Central memory CD8-positive, alpha-beta T cell (primary cell): Measurements from ENCODE around the gene CHST13.

ENCODE experiments used
- ATAC-seq: fragments of 150-1000 bp; cut with Tn5 transposase; replicated peaks from 2 replicates; pipeline ENCODE4 v1.10.0; 2022; ENCODE audit warnings: mild to moderate bottlenecking, moderate FRiP score, moderate number of reproducible peaks; ENCODE audit not compliant: poor library complexity, severe bottlenecking; ENCODE audit errors: extremely low read depth
- DNase-seq, 2 donors: peaks; one replicate each; pipeline ENCODE4 v3.0.0; 2021; ENCODE audit warnings: low spot score in 2 of 2
- H3K27ac Mint-ChIP-seq: one replicate; pipeline ENCODE4 v1.8.0; 2022; ENCODE audit warnings: low read depth, mild to moderate bottlenecking, moderate library complexity, mixed read lengths
- H3K27me3 Mint-ChIP-seq: one replicate; pipeline ENCODE4 v1.8.0; 2022; ENCODE audit warnings: mixed read lengths
- H3K36me3 Mint-ChIP-seq: one replicate; pipeline ENCODE4 v1.8.0; 2022; ENCODE audit warnings: mild to moderate bottlenecking, moderate library complexity, mixed read lengths; ENCODE audit not compliant: insufficient read depth
- H3K4me1 Mint-ChIP-seq: one replicate; pipeline ENCODE4 v1.8.0; 2022; ENCODE audit warnings: mixed read lengths
- H3K4me3 Mint-ChIP-seq: one replicate; pipeline ENCODE4 v1.8.0; 2022; ENCODE audit warnings: mild to moderate bottlenecking, moderate library complexity, mixed read lengths
- H3K9me3 Mint-ChIP-seq: one replicate; pipeline ENCODE4 v1.8.0; 2022; ENCODE audit warnings: mixed read lengths

CHST13 gene

GRCh38 chr3:126516936-126517290 lies 7.0 kb upstream of the CHST13 start:
- peaks cover 2% of the 10 kb centered on the region for H3K27me3 Mint-ChIP-seq
- ATAC-seq = no peak
- no peaks in the 10 kb centered on the region for H3K9me3 Mint-ChIP-seq
- H3K36me3 Mint-ChIP-seq = peaks cover 2% of the 10 kb centered on the region
- H3K27ac Mint-ChIP-seq = no peak overlapping the region
- no peak overlapping the region for H3K4me3 Mint-ChIP-seq
- no peaks in the 10 kb centered on the region for H3K4me1 Mint-ChIP-seq
- no peak for DNase-seq

GRCh38 chr3:126517291-126517951 lies 6.5 kb upstream of the CHST13 start, which contains the start of gene UROC1:
TSS of gene UROC1 (minus strand) at chr3:126517773. CDS start at chr3:126517719, 54 bp downstream.
- peaks cover 5% of the 10 kb centered on the region for H3K4me1 Mint-ChIP-seq
- peaks cover 2% of the 10 kb centered on the region for H3K36me3 Mint-ChIP-seq
- peaks cover 7% of the 10 kb centered on the region for H3K27me3 Mint-ChIP-seq
- no peak for DNase-seq
- ATAC-seq = no peak
- H3K27ac Mint-ChIP-seq = no peak within 1 kb of the TSS
- no peak within 1 kb of the TSS for H3K4me3 Mint-ChIP-seq
- no peaks in the 10 kb centered on the region for H3K9me3 Mint-ChIP-seq

- no peak overlapping the region for H3K27ac Mint-ChIP-seq
- H3K27me3 Mint-ChIP-seq = peaks cover 14% of the 10 kb centered on the region
- ATAC-seq (no peak), DNase-seq (no peak)
- no peaks in the 10 kb centered on the region for H3K9me3 Mint-ChIP-seq
- H3K36me3 Mint-ChIP-seq = peaks cover 2% of the 10 kb centered on the region
- H3K4me1 Mint-ChIP-seq = peaks cover 7% of the 10 kb centered on the region
- H3K4me3 Mint-ChIP-seq = no peak overlapping the region
These were observed 5.8 kb upstream of the CHST13 start for GRCh38 chr3:126517986-126518778.

- no peak for ATAC-seq
- no peak for DNase-seq
- Mint-ChIP-seq H3K4me3 (no peak overlapping the region), H3K9me3 (no peaks in the 10 kb centered on the region), H3K4me1 (peaks cover 7% of the 10 kb centered on the region), H3K27me3 (peaks cover 19% of the 10 kb centered on the region), H3K27ac (no peak overlapping the region), H3K36me3 (peaks cover 2% of the 10 kb centered on the region)
These were observed 5.2 kb upstream of the CHST13 start for GRCh38 chr3:126518779-126519177.

- Mint-ChIP-seq H3K27ac (no peak overlapping the region), H3K4me3 (no peak overlapping the region), H3K4me1 (peaks cover 7% of the 10 kb centered on the region), H3K9me3 (no peaks in the 10 kb centered on the region), H3K36me3 (peaks cover 2% of the 10 kb centered on the region), H3K27me3 (peaks cover 22% of the 10 kb centered on the region)
- DNase-seq (no peak), ATAC-seq (no peak)
These were observed 4.2 kb upstream of the CHST13 start for GRCh38 chr3:126519506-126520455.

- peaks cover 35% of the 10 kb centered on the region for H3K27me3 Mint-ChIP-seq
These were observed 2.6 kb upstream of the CHST13 start for GRCh38 chr3:126521122-126521891.

GRCh38 chr3:126522363-126522788 lies 1.6 kb upstream of the CHST13 start:
- H3K4me3 Mint-ChIP-seq = no peak overlapping the region
- no peak overlapping the region for H3K27ac Mint-ChIP-seq
- no peaks in the 10 kb centered on the region for H3K36me3 Mint-ChIP-seq
- H3K4me1 Mint-ChIP-seq = peaks cover 7% of the 10 kb centered on the region
- DNase-seq (peak in 1 of 2 donors; percentile 23), ATAC-seq (no peak)
- H3K9me3 Mint-ChIP-seq = no peaks in the 10 kb centered on the region
- H3K27me3 Mint-ChIP-seq = peaks cover 35% of the 10 kb centered on the region

More at GRCh38 chr3:126521122-126521891, 2.6 kb upstream of the CHST13 start:
- H3K4me3 Mint-ChIP-seq = no peak overlapping the region
- H3K27ac Mint-ChIP-seq = no peak overlapping the region
- peaks cover 2% of the 10 kb centered on the region for H3K36me3 Mint-ChIP-seq
- DNase-seq (no peak), ATAC-seq (no peak)
- H3K9me3 Mint-ChIP-seq = no peaks in the 10 kb centered on the region
- peaks cover 7% of the 10 kb centered on the region for H3K4me1 Mint-ChIP-seq

- no peak for ATAC-seq
- Mint-ChIP-seq H3K27ac (no peak overlapping the region), H3K27me3 (peaks cover 35% of the 10 kb centered on the region), H3K4me3 (no peak overlapping the region), H3K9me3 (no peaks in the 10 kb centered on the region), H3K4me1 (peaks cover 7% of the 10 kb centered on the region), H3K36me3 (peaks cover under 1% of the 10 kb centered on the region)
- DNase-seq = no peak
These were observed 554 bp downstream of the CHST13 start for GRCh38 chr3:126524429-126524988.

- no peak overlapping the region for H3K4me3 Mint-ChIP-seq
- no peak for ATAC-seq
- H3K27me3 Mint-ChIP-seq = peaks cover 35% of the 10 kb centered on the region
- H3K36me3 Mint-ChIP-seq = peaks cover 2% of the 10 kb centered on the region
- H3K27ac Mint-ChIP-seq = no peak overlapping the region
- no peak for DNase-seq
- peaks cover 7% of the 10 kb centered on the region for H3K4me1 Mint-ChIP-seq
- no peaks in the 10 kb centered on the region for H3K9me3 Mint-ChIP-seq
These were observed 1.3 kb downstream of the CHST13 start for GRCh38 chr3:126525091-126525852.

GRCh38 chr3:126525853-126526667 lies 2.1 kb downstream of the CHST13 start:
- ATAC-seq = no peak
- DNase-seq = no peak
- Mint-ChIP-seq H3K27ac (no peak overlapping the region), H3K4me1 (peaks cover 7% of the 10 kb centered on the region), H3K36me3 (peaks cover 2% of the 10 kb centered on the region), H3K27me3 (peaks cover 35% of the 10 kb centered on the region), H3K9me3 (no peaks in the 10 kb centered on the region), H3K4me3 (no peak overlapping the region)

- ATAC-seq (no peak), DNase-seq (no peak)
- Mint-ChIP-seq H3K27me3 (peaks cover 35% of the 10 kb centered on the region), H3K4me3 (no peak overlapping the region), H3K27ac (no peak overlapping the region), H3K36me3 (peaks cover 2% of the 10 kb centered on the region), H3K9me3 (no peaks in the 10 kb centered on the region), H3K4me1 (peaks cover 7% of the 10 kb centered on the region)
These were observed 2.7 kb downstream of the CHST13 start for GRCh38 chr3:126526668-126527005.
